GM21723 (cell line): ENCODE measurements around the gene MAP3K14.
"Not testable (repeated sequence)": the region's sequence is repeated elsewhere in the genome, so short reads cannot be mapped to it uniquely, and the experiment has no call there.

Experiments used
- ATAC-seq: cut with Tn5 transposase; IDR thresholded peaks from one replicate; pipeline ENCODE4 v1.9.1; 2021; ENCODE audit warnings: mild to moderate bottlenecking, moderate library complexity; ENCODE audit not compliant: unreplicated experiment

The MAP3K14 gene

GRCh38 chr17:45302649-45303173 is 14.1 kb downstream of the MAP3K14 start:
- peak; percentile 58 for ATAC-seq

GRCh38 chr17:45302220-45302619 is 14.6 kb downstream of the MAP3K14 start:
- not testable (repeated sequence) for ATAC-seq

DNA sequence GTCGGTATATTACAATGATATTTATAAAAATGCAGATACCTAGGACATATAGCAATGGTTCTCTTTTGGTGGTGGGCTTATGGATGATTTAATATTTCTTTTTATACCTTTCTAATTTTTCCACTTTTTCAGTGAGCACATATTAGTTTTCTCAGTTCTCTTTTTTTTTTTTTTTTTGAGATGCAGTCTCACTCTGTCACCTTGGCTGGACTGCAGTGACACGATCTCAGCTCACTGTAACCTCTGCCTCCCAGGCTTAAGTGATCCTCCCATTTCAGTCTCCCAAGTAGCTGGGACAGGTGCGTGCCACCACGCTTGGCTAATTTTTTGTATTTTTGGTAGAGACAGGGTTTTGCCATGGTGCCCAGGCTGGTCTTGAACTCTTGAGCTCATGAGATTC is 15.1 kb downstream of the MAP3K14 start:
- no peak for ATAC-seq

- no peak for ATAC-seq
These were observed 16.6 kb downstream of the MAP3K14 start for GRCh38 chr17:45300060-45300751.

DNA sequence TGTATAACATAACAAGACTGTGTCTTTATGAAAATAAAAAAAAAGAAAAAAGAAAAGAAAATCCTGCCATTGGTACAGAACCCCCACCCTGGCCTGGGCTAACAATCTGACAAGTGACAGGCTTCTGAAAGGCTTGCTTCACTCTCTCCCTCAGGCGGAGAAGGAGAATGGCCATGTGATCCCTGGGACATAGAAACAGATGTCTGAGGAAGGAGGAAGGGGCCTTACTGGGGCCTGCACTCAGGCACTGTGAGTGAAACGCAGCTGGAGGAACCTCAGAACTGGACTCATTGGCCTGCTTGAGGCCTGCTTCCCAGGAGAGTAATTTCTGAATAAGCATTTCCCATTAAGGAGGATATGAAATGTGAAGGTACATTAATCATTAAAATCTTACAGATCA is 17.5 kb downstream of the MAP3K14 start:
- ATAC-seq, result no peak

GRCh38 chr17:45298546-45299285 is 18.1 kb downstream of the MAP3K14 start:
- ATAC-seq, result no peak

- ATAC-seq, result no peak
These were observed 20.0 kb downstream of the MAP3K14 start for GRCh38 chr17:45296833-45297124.

DNA sequence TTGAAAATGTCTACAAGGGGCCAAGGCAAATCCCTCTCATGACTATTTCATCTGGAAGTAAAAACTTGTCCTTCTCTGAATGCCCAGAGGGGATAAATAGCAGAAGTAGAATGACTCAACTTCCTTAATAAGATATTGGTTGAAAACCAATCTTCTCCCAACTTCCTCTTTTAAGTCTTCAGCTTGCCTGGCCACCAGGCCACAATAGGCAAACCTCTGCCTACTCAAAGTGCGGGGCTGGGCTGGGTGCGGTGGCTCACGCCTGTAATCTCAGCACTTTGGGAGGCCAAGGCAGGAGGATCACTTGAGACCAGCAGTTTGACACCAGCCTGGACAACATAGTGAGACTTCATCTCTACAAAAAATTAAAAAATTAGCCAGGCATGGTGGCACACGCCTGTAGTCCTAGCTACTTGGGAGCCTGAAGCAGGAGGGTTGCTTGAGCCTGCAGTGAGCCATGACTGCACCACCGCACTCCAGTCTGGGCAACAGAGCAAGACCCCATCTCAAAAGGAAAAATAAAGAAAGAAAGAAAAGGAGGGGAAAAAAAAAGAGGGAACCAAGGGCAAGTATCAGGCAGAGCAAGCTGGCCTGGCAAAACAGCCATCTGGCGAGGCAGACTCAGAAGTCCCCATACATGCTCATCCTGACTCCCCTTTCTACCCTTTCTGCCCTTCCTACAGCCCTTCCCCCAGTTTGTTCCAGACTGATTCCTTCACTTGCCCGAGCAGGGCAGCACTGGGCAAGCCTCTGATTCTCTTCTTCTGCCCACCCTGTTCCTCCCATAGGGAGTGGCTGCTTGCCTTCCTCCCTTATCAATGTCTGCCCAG is 20.6 kb downstream of the MAP3K14 start:
- ATAC-seq, result no peak

GRCh38 chr17:45294506-45294905 is 22.3 kb downstream of the MAP3K14 start:
- no peak for ATAC-seq

- no peak for ATAC-seq
These were observed 23.2 kb downstream of the MAP3K14 start for GRCh38 chr17:45293413-45294211.

GRCh38 chr17:45292696-45293412 is 24.0 kb downstream of the MAP3K14 start:
- ATAC-seq, result no peak

DNA sequence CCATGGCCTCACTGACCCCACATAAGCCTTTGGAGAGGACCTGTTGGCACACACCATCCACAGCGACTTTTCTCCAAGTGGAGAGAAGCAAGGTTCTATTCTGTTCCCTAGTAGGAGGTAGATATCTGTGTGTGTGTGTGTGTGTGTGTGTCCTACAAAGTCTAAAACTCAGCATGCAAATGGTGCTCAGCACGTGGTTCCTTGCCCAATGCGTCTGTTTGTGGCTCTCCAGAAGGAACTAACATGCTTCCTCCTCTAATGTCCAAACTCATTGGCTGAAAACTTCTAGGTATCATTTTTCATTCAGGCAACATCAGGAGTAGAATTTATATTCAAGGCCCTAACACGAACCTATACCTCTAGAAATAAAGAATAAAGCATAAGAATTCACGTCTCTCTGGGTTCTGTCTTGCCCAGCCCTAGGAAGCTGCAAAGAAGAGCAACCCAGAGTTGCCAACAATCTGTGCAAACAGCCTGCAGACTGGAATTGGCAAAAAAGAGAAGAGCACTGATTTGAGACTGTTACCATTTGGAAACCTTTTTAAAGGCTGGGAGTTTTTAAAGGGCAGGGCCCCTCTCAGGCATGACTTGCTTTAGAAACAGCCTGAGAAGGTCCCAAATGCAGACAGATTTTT is 25.5 kb downstream of the MAP3K14 start:
- no peak for ATAC-seq

DNA sequence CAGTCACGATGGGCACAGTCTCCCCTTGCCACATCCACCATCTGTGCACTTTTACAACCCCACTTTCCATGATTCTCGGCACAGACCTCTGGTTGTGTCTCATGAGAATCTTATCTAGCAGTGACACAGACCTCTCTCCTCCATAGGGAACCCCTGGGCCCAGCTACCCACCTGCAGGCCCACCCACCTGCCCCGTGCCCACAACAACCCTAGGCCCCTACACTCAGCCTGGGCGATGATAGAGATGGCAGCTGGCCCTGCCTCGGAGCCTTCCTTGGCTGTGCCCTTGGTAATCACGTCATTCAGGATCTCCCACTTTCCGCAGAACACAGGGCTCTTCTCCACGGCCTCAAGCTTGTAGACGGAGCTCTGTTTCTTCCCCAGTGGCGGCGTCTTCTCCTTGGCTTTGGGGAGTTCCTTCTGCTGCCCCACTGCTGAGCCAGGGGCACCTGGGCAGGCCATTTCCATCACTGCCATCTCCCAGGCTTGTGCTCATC is 26.5 kb downstream of the MAP3K14 start:
- no peak for ATAC-seq

- no peak for ATAC-seq
These were observed 27.2 kb downstream of the MAP3K14 start for GRCh38 chr17:45289301-45290268.

GRCh38 chr17:45288825-45289224 is 28.0 kb downstream of the MAP3K14 start:
- ATAC-seq, result no peak

- ATAC-seq, result no peak
These were observed 29.0 kb downstream of the MAP3K14 start for GRCh38 chr17:45287526-45288500.

- ATAC-seq, result no peak
These were observed 30.5 kb downstream of the MAP3K14 start for GRCh38 chr17:45286286-45286685.
